HG02798 (cell line): ENCODE data around the gene ADAM8.

Experiments used
- ATAC-seq: cut with Tn5 transposase; IDR thresholded peaks from one replicate; pipeline ENCODE4 v1.9.1; 2021; ENCODE audit warnings: mild to moderate bottlenecking; ENCODE audit not compliant: unreplicated experiment, poor library complexity

ADAM8 gene

DNA sequence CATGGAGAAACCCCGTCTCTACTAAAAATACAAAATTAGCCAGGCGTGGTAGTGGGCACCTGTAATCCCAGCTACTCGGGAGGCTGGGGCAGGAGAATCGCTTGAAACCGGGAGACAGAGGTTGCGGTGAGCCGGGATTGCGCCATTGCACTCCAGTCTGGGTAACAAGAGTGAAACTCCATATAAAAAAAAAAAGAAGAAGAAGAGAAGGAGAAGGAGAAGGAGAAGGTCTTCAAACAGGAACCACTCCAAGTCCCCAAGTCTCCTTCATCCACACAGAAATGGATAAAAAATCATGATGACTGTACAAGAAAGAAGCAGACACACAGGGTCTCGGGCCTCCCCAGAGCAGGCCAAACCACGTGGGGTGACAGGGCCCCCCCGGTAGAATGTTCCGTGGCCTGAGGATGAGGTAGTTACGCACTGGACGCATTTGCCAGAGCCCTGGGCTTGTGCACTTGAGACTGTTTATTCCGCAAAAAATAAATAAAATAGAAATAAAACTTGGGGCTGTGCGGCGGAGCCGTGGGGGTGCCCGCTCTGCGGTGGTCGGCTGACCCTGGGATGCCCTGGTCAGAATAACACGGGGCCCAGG, 23.2 kb downstream of the ADAM8 start:
- ATAC-seq = no peak

DNA sequence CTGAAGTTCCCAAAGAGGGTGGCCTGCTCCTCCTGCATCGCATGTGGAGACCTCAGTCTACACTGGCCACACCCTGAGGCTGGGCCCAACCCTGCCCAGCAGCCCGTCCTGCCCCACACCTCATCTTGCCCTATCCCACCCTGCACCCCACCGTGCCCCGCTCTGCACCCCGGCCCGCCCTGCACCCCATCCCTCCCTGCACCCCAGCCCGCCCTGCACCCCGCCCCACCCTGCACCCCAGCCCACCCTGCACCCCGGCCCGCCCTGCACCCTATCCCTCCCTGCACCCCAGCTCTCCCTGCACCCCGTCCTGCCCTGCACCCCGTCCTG, 24.5 kb downstream of the ADAM8 start:
- ATAC-seq = no peak

DNA sequence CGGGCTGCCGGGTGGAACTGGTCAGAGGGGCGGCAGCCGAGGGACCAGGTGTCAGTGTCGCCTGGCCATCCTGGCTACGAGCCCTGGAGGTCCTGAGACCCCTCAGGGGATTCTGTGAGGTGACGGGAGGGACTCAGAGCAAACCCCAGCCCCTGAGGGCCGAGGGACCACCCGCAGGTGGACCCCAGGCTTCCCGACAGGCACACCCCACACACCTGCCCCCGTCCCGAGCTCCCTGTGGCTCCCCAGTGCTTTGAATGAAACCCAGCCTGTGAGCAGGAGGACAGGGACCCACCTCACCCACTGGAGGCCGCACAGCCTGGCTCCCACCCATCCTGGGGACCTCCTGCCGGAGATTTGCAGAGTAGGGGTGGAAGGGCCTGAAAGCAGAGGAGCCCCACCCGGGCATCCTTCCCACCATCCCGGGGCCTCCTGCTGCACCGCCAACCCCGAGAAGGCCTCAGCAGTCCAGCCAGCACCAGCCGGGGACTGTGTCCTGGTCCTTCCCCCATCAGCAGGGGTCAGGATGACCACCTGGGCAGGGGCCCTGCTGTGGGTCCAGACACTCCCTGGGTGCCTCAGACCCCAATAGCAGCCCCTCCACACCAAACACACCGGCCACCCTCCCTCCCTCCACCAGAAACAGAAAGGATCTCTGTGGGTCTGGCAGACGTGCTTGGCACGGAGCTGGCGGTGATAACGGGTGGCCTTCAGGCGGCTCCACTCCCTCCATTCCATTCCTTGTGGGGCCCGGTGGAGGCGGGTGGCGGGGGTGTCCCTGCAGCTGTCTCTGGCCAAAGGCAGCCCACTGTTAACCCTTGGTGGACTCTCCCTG, 25.1 kb downstream of the ADAM8 start:
- ATAC-seq = no peak

DNA sequence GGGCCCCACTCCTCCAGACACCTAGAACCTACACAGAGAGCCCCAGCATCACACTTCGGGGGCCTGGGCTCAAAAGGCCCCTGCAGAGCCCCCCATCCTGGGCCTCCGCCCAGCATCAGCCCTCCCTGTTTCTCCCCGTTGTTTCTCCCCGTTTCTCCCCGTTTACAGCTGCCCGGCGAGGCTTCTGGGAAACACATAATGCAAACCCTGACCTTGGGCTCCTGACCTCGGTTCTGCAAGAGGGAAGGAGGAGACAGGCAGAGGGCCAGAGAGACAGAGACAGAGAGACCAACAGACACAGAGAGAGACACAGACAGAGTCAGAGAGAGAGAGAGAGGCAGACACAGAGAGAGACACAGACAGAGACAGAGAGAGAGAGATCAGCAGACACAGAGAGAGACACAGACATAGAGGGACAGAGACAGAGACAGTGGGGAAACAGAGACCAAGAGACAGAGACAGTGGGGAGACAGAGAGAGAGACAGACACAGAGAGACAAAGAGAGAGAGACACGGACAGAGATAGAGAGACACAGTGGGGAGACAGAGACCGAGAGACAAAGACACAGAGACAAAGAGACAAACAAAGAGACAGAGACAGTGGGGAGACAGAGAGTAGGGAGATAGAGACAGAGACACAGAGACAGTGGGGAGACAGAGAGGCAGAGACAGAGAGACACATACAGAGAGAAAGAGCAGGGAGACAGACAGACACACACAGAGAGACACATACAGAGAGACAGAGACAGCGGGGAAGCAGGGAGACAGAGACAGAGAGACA, 26.5 kb downstream of the ADAM8 start:
- no peak for ATAC-seq

DNA sequence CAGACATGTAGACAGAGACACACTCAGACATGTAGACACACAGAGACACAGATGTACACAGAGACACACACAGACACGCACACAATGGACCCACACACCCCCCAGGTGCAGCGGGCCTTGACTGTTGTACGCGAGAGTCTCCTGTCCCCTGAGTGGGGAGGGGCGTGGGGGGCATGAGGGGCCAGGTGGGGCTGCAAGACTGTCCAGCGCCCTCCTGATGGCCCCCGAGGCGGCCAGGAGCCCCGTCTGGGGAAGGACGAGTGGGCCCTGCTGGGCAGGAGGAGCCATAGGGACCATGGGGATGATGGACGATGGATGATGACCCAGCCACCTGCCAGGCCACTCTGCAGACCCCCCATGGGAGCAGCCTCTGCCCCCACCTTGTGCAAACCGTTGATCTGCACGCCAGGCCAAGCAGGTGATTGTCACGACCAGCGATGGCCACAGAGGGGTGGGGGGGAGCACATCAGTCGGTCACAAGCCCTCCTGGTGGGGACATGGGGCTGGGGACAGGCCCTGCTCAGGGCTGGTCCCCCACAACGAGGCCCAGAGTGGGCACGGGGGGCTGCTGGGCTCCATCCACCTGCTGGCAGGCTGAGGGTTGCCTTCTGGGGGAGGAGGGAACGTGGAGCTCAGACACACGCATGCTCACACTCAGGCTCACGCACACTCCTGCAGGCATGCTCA, 27.4 kb downstream of the ADAM8 start:
- no peak for ATAC-seq

DNA sequence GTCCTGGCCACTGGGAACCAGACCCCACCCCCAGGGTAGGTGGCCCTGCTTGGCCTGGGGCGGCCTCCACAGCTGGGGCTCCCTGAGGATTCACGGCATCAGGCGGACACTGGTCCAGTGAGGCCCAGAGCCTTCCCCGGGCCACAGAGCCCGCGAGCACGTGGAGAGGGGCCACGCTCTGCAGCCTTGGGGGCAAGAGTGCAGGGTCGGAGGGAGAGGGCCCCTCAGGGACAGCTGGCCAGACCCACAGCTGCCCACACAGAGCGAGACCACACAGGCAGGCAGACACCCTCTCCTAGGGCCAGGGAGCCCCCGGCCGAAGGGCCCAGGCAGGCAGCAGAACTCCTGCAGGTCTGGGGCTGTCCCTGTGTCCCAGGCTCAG, 28.3 kb downstream of the ADAM8 start:
- no peak for ATAC-seq

DNA sequence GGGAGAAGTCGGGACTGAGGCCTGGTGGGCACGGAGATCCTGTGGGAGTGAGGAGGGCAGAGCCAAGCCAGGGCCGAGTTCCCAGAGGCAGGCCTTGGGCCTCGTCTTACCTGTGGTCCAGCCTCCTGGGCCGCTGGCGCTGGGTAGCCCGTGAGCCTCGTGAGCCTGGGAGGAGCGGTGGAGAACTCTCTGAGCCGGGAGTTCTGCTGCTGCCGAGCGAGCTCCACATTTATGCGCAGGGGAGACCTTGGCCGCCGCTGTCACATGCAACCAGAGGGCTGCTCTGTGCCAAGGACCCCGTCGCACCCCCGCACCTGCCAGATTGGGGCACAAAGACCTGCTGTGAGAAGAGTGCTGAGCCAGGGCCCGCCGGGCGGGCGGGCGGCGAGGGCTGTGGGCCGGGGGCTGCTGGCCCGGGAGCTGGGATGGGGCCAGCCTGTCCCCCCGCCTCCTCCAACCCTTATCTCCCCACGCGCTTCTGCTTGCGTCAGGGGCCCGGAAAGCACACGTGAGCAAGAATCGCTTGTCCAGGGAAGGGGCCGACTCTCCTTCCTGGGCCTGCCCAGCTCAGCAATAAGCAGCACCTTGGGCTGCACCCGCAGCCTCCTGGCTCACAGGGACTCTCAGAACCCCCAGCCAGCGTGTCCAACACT, 28.9 kb downstream of the ADAM8 start:
- ATAC-seq = no peak

DNA sequence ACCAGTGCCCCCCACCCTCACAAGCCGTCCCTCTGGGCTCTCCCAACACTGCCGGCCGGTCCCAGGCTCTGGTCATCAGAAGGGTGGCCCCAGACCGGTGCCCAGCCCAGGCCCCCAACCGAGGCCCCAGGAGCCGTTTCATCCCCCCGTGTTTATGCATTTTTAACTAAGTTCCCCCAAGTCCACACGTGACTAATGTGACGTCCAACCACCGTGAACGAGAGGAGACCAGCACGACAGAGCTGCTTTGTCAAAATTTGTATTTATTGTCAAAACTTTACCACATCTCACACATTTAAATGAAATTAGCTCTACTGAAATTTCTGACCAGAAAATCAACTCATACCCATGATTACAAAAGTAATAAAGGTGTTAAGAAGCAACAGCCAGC, 30.4 kb downstream of the ADAM8 start:
- ATAC-seq = no peak

DNA sequence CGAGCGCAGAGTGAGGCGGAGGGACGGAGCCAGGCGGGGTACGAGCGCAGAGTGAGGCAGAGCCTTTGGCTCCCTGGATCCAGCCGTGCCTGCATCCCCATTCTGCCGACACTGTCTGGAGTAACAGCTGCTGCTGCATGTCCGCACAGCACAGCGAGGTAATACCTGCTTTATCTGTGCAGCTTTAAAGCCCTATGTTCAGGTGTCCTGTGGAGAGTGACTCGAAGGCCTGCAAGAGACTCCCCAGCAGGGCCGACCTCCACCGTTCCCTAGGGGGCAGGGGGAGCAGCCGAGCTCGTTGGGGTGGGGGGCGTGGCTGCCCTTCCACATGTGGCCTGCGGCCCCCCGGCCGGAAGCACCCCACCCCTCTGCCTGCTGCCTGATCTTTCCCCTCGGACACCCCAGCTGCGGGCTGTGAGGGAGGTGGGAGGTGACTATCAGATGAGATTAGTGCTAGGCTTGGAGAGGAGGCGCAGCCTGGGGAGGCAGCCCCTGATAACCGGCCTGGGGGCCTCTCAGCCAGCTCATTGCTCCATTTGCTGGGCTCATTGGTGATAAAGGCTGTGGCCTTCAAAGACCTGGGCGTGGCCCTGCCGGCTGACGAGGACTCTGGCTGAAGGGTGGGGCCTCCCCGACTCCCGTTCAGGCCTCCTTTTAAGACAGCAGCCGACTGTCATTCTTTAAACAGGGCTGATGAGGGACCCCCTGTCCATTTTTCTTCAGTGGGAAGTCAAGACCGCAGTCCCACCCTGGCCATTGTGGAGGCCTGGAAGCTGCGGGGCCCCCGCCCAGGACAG, 31.0 kb downstream of the ADAM8 start:
- ATAC-seq = no peak

DNA sequence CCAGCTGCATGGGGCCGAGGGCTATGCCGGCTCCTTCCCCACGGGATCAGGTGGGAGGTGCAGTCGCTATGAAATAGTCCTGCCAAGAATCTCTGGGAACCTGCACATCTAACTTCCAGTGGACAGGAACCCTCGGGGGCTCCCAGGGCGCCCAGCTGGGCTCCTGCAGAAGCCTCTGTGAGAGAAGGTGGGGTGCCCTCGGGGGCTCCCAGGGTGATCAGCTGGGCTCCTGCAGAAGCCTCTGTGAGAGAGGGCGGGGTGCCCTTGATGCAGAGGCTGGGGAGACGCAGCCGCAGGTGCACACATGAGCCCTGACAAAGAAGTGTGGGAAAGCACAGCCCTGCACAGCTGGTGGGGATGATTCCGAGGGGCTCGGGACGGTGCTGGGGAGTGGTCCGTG, 33.1 kb downstream of the ADAM8 start:
- ATAC-seq = no peak

DNA sequence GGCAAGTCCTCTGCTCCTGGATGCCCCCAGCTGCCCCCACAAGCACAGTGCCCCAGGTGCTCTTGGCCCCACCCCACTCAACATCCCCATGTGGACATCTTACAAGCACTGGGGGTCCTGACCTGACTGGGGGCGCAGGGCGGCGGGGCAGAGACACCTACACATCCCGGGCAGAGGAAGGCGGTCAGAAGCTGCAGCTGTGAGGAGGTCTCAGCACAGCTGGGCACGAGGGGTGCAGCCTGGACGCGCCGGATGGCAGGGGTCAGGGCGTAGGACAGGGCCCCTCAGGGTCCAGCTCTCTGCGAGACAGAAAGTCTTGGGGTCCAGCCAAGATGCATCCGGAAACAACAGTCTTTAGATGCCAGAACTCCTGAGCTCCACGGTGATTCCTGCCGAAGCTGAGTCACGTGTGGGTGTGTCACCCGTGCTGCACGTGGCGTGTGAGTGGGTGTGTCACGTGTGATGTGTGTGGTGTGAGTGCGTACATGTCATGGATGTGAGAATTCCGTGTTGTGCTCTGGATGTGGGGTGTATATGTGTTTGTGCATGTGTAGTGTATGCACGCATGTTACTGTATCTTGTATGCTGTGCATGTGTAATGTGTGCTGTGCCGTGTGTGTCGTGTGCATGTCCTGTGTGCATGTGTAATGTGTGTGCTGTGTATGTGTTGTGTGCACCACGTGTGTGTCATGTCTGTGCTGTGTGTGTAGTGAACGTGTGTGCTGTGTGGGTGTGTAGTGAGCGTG, 33.9 kb downstream of the ADAM8 start:
- ATAC-seq = no peak

DNA sequence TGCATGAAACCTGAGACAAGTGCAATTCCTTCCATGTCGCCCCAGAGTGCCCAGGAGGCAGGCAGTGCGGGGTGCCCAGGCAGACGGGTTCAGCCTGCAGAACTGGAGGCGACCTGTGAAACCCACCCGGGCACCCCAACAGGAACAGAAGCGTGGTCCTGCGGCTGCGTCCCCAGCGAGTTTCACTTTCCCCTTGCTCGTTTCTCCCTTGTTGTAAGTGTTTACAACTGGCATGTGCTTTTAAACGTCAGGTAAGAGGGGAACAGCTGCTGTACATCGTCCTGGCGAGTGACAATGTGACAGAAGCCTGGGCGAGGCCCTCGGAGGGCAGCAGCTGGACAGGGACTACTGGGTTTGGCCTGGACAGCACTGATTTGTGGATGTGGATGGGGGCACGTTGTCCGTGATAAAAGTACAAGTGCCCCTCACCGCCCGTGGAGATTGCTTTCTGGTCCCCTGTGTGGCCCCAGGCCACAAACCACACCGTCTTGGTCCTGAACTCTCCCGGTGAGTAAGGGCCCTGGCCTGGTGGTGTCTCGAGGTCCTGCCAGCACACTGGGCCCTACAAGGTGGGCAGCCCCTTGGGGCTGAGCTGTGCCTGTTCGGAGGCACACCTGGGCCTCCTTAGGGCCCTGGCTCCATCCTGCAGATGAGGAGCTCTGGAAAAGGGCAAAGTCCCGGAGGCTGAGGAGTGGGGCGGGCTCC, 35.0 kb downstream of the ADAM8 start:
- peak; percentile 50 for ATAC-seq

DNA sequence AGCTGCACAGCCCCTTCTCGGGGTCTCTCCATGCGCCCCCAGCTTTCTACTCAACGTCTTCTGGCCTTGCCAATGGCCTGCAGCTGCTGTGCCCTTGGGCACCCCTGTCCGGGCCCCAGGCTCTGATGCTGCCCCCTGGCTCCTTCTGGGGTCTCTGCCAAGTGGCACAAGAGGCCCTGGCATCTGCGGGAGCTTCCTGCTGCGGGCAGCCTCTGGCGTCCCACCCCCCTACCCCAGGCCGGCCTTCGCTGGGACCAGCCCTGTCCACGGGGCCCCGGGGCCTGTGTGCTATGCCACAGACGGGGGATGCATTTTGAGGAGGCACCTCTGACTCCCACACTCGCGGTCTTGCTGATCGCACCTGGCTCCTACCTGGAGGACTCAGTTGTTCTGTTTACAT, 36.7 kb downstream of the ADAM8 start:
- no peak for ATAC-seq

DNA sequence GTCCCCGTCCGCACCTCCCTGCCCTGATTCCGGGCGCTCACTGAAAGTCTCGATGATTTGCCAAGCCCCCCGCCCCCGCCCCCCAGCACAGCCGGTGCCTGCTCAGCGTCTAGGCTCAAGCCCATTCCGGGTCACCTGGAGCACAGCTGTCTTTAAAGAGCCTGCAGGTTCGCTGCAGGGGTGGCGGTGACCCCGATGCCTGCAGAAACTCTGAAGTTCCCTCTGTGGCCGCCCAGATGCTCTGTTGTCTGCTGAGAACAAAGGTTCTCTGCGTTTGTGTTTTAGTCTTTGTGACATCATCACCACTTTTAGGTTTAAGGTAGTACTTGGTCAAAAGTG, 38.2 kb downstream of the ADAM8 start:
- no peak for ATAC-seq

DNA sequence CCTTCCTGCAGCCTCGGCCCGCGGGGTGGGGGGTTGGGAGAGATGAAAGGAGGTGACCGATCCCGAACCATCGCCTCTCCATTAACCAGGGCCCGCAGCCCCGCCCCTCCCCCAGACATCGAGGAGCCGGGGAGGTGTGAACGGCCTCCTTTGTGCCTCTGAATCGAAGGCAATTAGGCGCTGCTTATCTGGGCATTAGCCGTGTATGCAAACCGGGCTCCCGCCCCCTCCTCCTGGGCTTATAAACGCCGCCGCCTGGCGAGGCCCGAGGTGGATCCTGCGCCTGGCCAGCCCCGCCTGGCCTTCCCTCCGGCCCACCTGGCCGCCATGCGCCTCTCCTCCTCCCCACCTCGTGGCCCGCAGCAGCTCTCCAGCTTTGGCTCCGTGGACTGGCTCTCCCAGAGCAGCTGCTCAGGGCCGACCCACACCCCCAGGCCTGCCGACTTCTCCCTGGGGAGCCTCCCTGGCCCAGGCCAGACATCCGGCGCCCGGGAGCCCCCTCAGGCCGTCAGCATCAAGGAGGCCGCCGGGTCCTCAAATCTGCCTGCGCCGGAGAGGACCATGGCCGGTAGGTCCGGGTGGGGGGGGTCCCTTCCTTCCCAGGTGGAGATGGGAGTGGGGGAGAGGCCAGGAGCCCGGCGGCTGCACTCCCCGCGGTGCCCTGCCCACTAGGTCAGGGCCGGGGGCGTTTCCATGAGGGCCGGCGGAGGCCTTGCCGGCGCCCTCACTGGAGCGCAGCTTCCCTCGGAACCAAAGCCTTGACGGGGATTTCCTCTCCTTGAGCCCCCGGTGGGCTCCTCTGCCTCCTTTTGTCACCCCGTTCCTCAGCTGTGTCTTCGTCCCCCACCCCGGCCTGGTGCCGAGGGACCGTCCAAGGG, 38.8 kb downstream of the ADAM8 start, which contains the start of gene VENTX:
Gene VENTX, plus strand, starts transcription at position 268 of the 878 bp plus-strand sequence. Its CDS starts 60 bp downstream, at position 328.
- ATAC-seq = no peak

DNA sequence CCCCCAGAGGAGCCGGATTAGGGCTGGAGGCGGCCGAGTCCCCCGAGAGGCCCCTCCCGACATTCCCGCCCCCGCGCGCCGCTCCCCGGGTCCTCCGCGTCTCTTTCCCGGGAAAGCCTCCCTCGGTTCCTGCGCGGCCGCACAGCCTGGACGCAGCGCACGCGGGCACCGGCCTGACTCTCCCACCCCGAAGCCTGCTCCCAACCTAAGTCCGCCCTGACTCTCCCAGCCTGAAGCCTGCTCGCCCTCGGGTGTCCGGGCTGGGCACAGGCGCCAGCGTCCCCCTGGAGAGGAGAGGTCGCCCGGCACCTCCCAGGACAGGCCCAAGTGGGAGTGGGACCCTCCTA, 39.5 kb downstream of the ADAM8 start:
- no peak for ATAC-seq

DNA sequence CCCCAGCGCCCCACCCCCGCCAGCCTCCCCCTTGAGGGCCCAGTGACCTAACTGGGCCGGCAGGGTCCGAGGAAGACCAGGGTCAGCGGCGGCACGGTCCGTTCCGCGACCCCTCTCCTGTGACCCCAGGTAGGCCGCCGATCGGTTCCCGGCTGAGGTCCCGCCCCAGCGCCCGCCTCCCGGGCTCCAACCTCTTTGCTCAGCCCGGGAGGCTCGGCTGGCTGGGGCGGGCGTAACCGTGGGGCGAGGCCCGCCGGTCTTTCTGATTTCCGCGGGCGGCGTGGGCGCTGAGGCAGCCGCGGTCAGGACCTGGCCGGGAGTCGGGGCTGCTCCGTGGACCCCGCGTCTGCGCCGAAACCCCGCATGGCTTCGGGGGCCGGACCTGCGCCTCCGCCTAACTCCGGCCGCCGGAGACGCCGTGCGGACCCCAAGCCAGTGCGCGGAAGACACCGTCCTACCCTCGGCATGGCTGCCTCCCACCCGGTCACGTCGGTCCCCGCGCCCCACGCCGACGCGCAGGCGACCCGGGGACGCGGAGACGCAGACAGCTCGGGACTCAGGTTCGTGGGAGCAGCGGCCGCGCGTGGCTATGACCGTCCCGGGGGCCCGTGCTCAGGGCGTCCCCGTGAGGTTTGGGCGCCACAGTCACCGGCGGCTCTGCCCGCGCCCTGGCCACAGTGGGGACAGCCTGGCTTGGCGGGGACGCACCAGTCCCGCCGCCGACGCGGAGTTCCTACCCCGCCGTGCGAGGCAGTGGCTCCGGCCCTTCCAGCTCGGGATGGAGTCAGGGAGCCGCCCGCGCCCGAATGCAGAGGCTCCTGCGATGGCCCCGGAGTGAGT, 40.0 kb downstream of the ADAM8 start:
- ATAC-seq = no peak
